Gastrocnemius medialis (tissue), 4 donors: ENCODE data around the gene ZCCHC14. TPM values are rescaled to one million over a fixed set of nuclear protein-coding genes. Genes with fewer than 3 reads are reported as not detected.

Experiments
- ATAC-seq, 2 donors: fragments of 150-250 bp; one replicate each; pipeline ENCODE4 v1.9.1; 2016
- DNase-seq, 2 donors: peaks; one replicate each; pipeline ENCODE4 v3.0.0-alpha.2; 2019
- H3K27ac ChIP-seq, 4 donors: fragments of 200-600 bp; sonication (generic); 1 replicate in 1 of 4; 2 replicates in 3 of 4; pipeline ENCODE4 v1.5.1; 2016 to 2018; ENCODE audit warnings: mild to moderate bottlenecking in 2 of 4, moderate library complexity in 1 of 4
- H3K27me3 ChIP-seq, 3 donors: fragments of 200-600 bp; sonication (generic) in 2 of 3; 1 replicate in 1 of 3; 2 replicates in 2 of 3; pipeline versions ENCODE4 v1.5.1 to v1.6.0; 2016 to 2019; ENCODE audit warnings: mild to moderate bottlenecking in 1 of 3, moderate library complexity in 1 of 3
- H3K36me3 ChIP-seq, 2 donors: fragments of 200-600 bp; sonication (generic) in 1 of 2; one replicate each; pipeline ENCODE4 v1.5.1; 2017 to 2018
- H3K4me1 ChIP-seq, 2 donors: fragments of 200-600 bp; sonication (generic) in 1 of 2; one replicate each; pipeline ENCODE4 v1.5.1; 2016 to 2017; ENCODE audit warnings: mild to moderate bottlenecking in 2 of 2
- H3K4me3 ChIP-seq, 4 donors: fragments of 200-600 bp; sonication (generic) in 3 of 4; 1 replicate in 1 of 4; 2 replicates in 3 of 4; pipeline ENCODE4 v1.5.1; 2016 to 2019; ENCODE audit warnings: mild to moderate bottlenecking in 2 of 4
- H3K9me3 ChIP-seq, 3 donors: fragments of 200-600 bp; sonication (generic) in 2 of 3; 1 replicate in 1 of 3; 2 replicates in 2 of 3; pipeline ENCODE4 v1.5.1; 2016 to 2019
- POLR2A ChIP-seq, 2 donors: fragments of 450-650 bp; IDR thresholded peaks; one replicate each; pipeline ENCODE4 v1.6.1; 2017; ENCODE audit warnings: antibody characterized with exemption in 2 of 2, mild to moderate bottlenecking in 2 of 2, moderate library complexity in 2 of 2
- in situ Hi-C, 4 donors: fragments of 200-750 bp; cut with MboI; loops; one replicate each; pipeline versions ENCODE4 v1.15.0 to v1.8.0; 2017; ENCODE audit warnings: low sequenced_read_pairs in 4 of 4
- intact Hi-C: fragments of 100-400 bp; cut with DNase I; formaldehyde crosslinking; loops from one replicate; pipeline ENCODE4 v1.15.1; 2023; ENCODE audit warnings: low total_unique reads
- total RNA-seq, 4 donors: library from RNA; depleted of rRNA; stranded (reverse); fragments of >200 nt; gene quantifications; one replicate each; pipeline versions ENCODE4 v1.1.0 to v1.2.3, GENCODE V29; 2016
- TF ChIP-seq, protein P1 (sequence below), 5 experiments: fragments of 450-650 bp in 3 of 5; fragments of 200-600 bp in 2 of 5; sonication (generic) in 2 of 5; IDR thresholded peaks in 4 of 5; conservative IDR thresholded peaks in 1 of 5; 1 replicate in 4 of 5; 2 replicates in 1 of 5; pipeline ENCODE4 v1.5.1; 2016 to 2019; ENCODE audit warnings: antibody characterized with exemption in 5 of 5, mild to moderate bottlenecking in 3 of 5, moderate library complexity in 3 of 5

ZCCHC14 gene
- total RNA-seq, 4 donors from 2014 or later = 8.9 to 10.7 (median 9.3) TPM

DNA sequence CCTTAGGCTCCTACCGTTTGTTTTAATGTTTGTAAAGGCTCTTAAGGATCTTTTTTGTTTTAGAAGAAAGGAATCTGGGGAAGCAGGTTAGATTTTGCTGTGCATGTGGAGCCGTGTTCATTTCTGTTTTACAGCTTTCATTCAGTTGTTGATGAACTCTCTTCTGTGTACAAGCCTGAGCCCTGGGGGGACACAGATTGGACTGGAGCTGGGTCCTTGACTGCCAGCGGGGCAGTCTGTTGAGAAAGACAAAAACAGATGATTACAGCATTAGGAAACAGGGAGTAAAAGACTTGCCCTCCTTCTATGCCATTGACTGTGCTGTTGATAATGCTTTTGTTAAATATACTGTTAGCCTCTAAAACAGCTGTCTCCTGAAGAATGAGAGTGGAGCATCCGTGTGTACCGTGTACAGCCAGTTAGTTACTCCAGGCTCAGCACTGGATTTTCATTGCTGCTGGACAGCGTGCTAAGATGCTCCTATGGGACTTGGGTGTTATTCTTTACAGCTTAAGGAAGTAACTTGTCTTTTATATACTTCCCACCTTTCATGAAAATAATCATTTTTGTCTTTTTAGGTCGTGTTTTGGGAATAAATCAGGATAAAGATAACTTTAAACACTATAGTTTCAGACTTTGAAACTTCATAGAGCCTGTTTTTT lies 97.5 kb downstream of the ZCCHC14 start:
- Histone ChIP-seq H3K27me3 (no peaks in the 10 kb centered on the region), H3K4me1 (peaks cover 26 to 29% of the 10 kb centered on the region in 2 donors), H3K27ac (peak overlapping the region; percentile 20 to 99 (median 98)), H3K36me3 (peaks cover 0 to 19% of the 10 kb centered on the region in 2 donors), H3K4me3 (no peak overlapping the region), H3K9me3 (no peaks in the 10 kb centered on the region)
- intact Hi-C loops (loop anchor here (2.0 kb wide), 1 partner anchor 71 kb away; no protein-coding TSS in a partner anchor), in situ Hi-C loops (loop anchor here (10.0 to 25.0 kb wide), 3 partner anchors 81 to 833 kb away; partner anchors contain the start of genes C16orf95 (in 2 of the 4), FOXC2 (in 1 of the 4), KLHDC4 (in 1 of the 4) and MTHFSD (in 1 of the 4))
- TF ChIP-seq, protein P1, sequence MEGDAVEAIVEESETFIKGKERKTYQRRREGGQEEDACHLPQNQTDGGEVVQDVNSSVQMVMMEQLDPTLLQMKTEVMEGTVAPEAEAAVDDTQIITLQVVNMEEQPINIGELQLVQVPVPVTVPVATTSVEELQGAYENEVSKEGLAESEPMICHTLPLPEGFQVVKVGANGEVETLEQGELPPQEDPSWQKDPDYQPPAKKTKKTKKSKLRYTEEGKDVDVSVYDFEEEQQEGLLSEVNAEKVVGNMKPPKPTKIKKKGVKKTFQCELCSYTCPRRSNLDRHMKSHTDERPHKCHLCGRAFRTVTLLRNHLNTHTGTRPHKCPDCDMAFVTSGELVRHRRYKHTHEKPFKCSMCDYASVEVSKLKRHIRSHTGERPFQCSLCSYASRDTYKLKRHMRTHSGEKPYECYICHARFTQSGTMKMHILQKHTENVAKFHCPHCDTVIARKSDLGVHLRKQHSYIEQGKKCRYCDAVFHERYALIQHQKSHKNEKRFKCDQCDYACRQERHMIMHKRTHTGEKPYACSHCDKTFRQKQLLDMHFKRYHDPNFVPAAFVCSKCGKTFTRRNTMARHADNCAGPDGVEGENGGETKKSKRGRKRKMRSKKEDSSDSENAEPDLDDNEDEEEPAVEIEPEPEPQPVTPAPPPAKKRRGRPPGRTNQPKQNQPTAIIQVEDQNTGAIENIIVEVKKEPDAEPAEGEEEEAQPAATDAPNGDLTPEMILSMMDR (IDR thresholded peaks at IDR 0.05 in 4 of 5, conservative IDR thresholded peaks at IDR 0.05 in 1 of 5) = no peak
- TF ChIP-seq POLR2A (IDR thresholded peaks at IDR 0.05) = no peak
- ATAC-seq = no peak
- no peak for DNase-seq

DNA sequence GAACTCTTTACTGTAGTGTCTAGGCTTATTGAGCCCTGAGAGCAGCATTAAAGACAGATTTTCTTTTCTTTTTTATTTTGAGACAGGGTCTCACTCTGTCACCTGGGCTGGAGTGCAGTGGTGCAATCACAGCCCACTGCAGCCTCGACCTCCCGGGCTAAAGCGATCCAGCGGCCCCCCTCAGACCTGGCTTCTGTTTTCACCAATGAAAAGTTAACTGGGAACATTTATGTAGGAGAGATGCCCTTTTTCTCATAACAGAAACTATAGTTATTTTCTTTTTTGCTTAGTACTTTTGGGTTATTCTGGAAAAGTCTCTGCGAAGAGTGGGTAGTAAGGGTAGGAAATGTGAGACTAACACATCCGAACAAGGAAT lies 99.2 kb downstream of the ZCCHC14 start:
- Histone ChIP-seq H3K27me3 (no peaks in the 10 kb centered on the region), H3K9me3 (no peaks in the 10 kb centered on the region), H3K4me1 (peaks cover 34 to 37% of the 10 kb centered on the region in 2 donors), H3K27ac (peak overlapping the region; percentile 97 to 99 (median 98)), H3K4me3 (peak overlapping the region; percentile 65 to 79 (median 76)), H3K36me3 (peaks cover 0 to 3% of the 10 kb centered on the region in 2 donors)
- TF ChIP-seq, protein P1 (IDR thresholded peaks at IDR 0.05 in 4 of 5, conservative IDR thresholded peaks at IDR 0.05 in 1 of 5) = no peak
- TF ChIP-seq POLR2A (IDR thresholded peaks at IDR 0.05) = no peak
- ATAC-seq (no peak), DNase-seq (no peak)
- in situ Hi-C loops = loop anchor here (5.0 to 25.0 kb wide), 4 partner anchors 76 to 831 kb away; partner anchors contain the start of genes C16orf95 (in 4 of the 4), FOXC2 (in 1 of the 4), KLHDC4 (in 1 of the 4) and MTHFSD (in 1 of the 4)
- intact Hi-C loops = loop anchor here (1.0 to 2.0 kb wide), 4 partner anchors 69 to 100 kb away; partner anchors contain the start of genes C16orf95 and ZCCHC14

DNA sequence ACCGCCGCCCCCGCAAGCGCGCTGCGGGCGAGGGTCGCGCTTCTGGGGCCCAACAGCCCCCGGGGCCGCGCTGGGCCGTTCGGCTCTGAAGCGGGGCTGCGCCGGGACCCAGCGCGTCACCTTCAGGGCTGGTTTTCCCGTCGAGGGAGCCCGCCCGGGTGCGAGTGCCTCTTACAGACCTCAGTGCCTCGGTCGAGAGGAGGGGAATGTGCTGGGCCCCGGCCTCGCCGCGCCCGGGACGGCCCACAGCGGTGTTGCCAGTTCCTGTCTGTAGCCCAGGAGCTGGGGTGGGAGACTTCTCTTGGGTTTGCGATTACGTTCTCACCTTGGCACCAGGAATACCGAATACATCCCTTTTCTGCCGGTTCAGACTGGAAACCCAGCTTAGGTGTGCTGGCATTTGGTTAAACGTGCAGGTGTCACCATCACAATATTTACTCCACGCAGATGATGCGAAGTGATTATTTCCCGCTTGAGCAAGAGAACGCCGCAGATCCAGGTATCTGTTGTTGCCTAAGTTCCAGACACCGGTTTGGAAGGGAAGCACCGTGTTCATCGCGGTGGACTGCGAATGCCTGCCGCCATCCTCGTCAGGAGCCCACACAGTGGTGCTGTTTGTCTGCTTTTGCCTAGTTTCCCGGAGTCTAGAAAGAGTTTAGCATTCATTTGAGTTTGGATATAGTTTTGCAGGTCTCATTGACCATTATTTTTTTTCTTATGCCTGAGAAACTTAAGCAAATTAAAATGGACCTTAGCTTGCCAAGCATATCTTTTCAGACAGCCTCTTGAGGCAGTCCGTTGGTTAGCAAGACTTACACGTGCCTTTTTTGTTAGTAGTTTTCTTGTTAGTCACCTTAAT lies 99.8 kb downstream of the ZCCHC14 start:
- in situ Hi-C loops (loop anchor here (5.0 to 25.0 kb wide), 4 partner anchors 76 to 831 kb away; partner anchors contain the start of genes C16orf95 (in 4 of the 4), FOXC2 (in 1 of the 4), KLHDC4 (in 1 of the 4) and MTHFSD (in 1 of the 4)), intact Hi-C loops (loop anchor here (1.0 to 2.0 kb wide), 2 partner anchors 72 to 100 kb away; partner anchors contain the start of gene ZCCHC14)
- Histone ChIP-seq H3K36me3 (no peaks in the 10 kb centered on the region), H3K9me3 (no peaks in the 10 kb centered on the region), H3K4me3 (peak overlapping the region; percentile 65 to 79 (median 76)), H3K27ac (peak overlapping the region; percentile 97 to 99 (median 98)), H3K4me1 (peaks cover 36 to 39% of the 10 kb centered on the region in 2 donors), H3K27me3 (no peaks in the 10 kb centered on the region)
- DNase-seq (peak in 1 of 2 donors; percentile 49), ATAC-seq (no peak)
- TF ChIP-seq, protein P1 (IDR thresholded peaks at IDR 0.05 in 4 of 5, conservative IDR thresholded peaks at IDR 0.05 in 1 of 5) = peak in 2 of 5 experiments; percentile 19 to 24
- TF ChIP-seq POLR2A (IDR thresholded peaks at IDR 0.05) = no peak
